ENCODE results near the gene B3GALT4.
A peak's percentile ranks its signal among the peaks of the same experiment; 100 is the strongest.

B3GALT4 gene

GRCh38 chr6:33296797-33297405 is 20.0 kb downstream of the B3GALT4 start:
- no peak overlapping the region for H3K4me3 ChIP-seq (ENCODE audit: low read length)
- peak overlapping the region; percentile 56 for H3K9ac ChIP-seq (ENCODE audit: low read length)
- WGBS (ENCODE audit: extremely low coverage, insufficient coverage, low lambda C conversion rate) = no CpG with 5 or more reads among the region's 12 CpGs
- no peaks in the 10 kb centered on the region for H3K27me3 ChIP-seq (ENCODE audit: insufficient read depth, low read length, poor library complexity)
- H2BK15ac ChIP-seq (replicated peaks; ENCODE audit: low read depth) = no peak overlapping the region
- H3K79me2 ChIP-seq (ENCODE audit: control insufficient read depth, insufficient read depth, low read length) = peaks cover 11% of the 10 kb centered on the region
- no peak for DNase-seq
- H3K18ac ChIP-seq (ENCODE audit: low read length) = peak overlapping the region; percentile 65
- H3K23ac ChIP-seq (ENCODE audit: low read length) = no peak overlapping the region
- no peaks in the 10 kb centered on the region for H3K4me1 ChIP-seq (ENCODE audit: control insufficient read depth, low read depth, low read length)
- peak overlapping the region; percentile 46 for H2AK5ac ChIP-seq (ENCODE audit: low read length)
- H3K4ac ChIP-seq (ENCODE audit: low read depth, low read length) = peak overlapping the region; percentile 65
- H3K56ac ChIP-seq (ENCODE audit: low read length) = peak overlapping the region; percentile 93
- peak overlapping the region; percentile 81 for H4K8ac ChIP-seq (ENCODE audit: low read depth, low read length)
- no peak overlapping the region for H2BK120ac ChIP-seq (ENCODE audit: low read depth, low read length)
- peak overlapping the region; percentile 95 for H3K4me2 ChIP-seq (ENCODE audit: low read length)
- H4K5ac ChIP-seq (ENCODE audit: low read length) = no peak overlapping the region
- peaks cover under 1% of the 10 kb centered on the region for H3K36me3 ChIP-seq (ENCODE audit: control insufficient read depth, insufficient read depth, low read length)
- H3K79me1 ChIP-seq (ENCODE audit: low read length) = peaks cover 8% of the 10 kb centered on the region
- peak overlapping the region; percentile 60 for H3K27ac ChIP-seq (ENCODE audit: low read depth, low read length)
- no peak overlapping the region for H2BK5ac ChIP-seq (ENCODE audit: low read length)

GRCh38 chr6:33297406-33297955 is 20.6 kb downstream of the B3GALT4 start:
- H3K4me3 ChIP-seq (ENCODE audit: low read length) = peak overlapping the region; percentile 70
- no peak overlapping the region for H2BK120ac ChIP-seq (ENCODE audit: low read depth, low read length)
- WGBS (ENCODE audit: extremely low coverage, insufficient coverage, low lambda C conversion rate) = no CpG with 5 or more reads among the region's 16 CpGs
- H3K18ac ChIP-seq (ENCODE audit: low read length) = peak overlapping the region; percentile 65
- H4K8ac ChIP-seq (ENCODE audit: low read depth, low read length) = peak overlapping the region; percentile 81
- H3K27ac ChIP-seq (ENCODE audit: low read depth, low read length) = peak overlapping the region; percentile 60
- no peak overlapping the region for H3K23ac ChIP-seq (ENCODE audit: low read length)
- H3K9ac ChIP-seq (ENCODE audit: low read length) = peak overlapping the region; percentile 56
- DNase-seq = peak; percentile 87
- no peak overlapping the region for H4K5ac ChIP-seq (ENCODE audit: low read length)
- H2BK5ac ChIP-seq (ENCODE audit: low read length) = no peak overlapping the region
- no peaks in the 10 kb centered on the region for H3K4me1 ChIP-seq (ENCODE audit: control insufficient read depth, low read depth, low read length)
- H3K27me3 ChIP-seq (ENCODE audit: insufficient read depth, low read length, poor library complexity) = no peaks in the 10 kb centered on the region
- peak overlapping the region; percentile 95 for H3K4me2 ChIP-seq (ENCODE audit: low read length)
- H3K36me3 ChIP-seq (ENCODE audit: control insufficient read depth, insufficient read depth, low read length) = no peaks in the 10 kb centered on the region
- H2AK5ac ChIP-seq (ENCODE audit: low read length) = no peak overlapping the region
- H3K4ac ChIP-seq (ENCODE audit: low read depth, low read length) = peak overlapping the region; percentile 65
- no peak overlapping the region for H2BK15ac ChIP-seq (replicated peaks; ENCODE audit: low read depth)
- H3K56ac ChIP-seq (ENCODE audit: low read length) = peak overlapping the region; percentile 93
- H3K79me2 ChIP-seq (ENCODE audit: control insufficient read depth, insufficient read depth, low read length) = peaks cover 11% of the 10 kb centered on the region
- peaks cover 8% of the 10 kb centered on the region for H3K79me1 ChIP-seq (ENCODE audit: low read length)

GRCh38 chr6:33297956-33298772 is 21.2 kb downstream of the B3GALT4 start:
- DNase-seq = peak; percentile 97
- H3K9ac ChIP-seq (ENCODE audit: low read length) = peak overlapping the region; percentile 100
- no peaks in the 10 kb centered on the region for H3K4me1 ChIP-seq (ENCODE audit: control insufficient read depth, low read depth, low read length)
- no peaks in the 10 kb centered on the region for H3K27me3 ChIP-seq (ENCODE audit: insufficient read depth, low read length, poor library complexity)
- no peak overlapping the region for H2BK120ac ChIP-seq (ENCODE audit: low read depth, low read length)
- no peaks in the 10 kb centered on the region for H3K36me3 ChIP-seq (ENCODE audit: control insufficient read depth, insufficient read depth, low read length)
- WGBS (ENCODE audit: extremely low coverage, insufficient coverage, low lambda C conversion rate) = no CpG with 5 or more reads among the region's 42 CpGs
- H2AK5ac ChIP-seq (ENCODE audit: low read length) = no peak overlapping the region
- no peak overlapping the region for H3K23ac ChIP-seq (ENCODE audit: low read length)
- no peak overlapping the region for H2BK15ac ChIP-seq (replicated peaks; ENCODE audit: low read depth)
- peak overlapping the region; percentile 31 for H3K27ac ChIP-seq (ENCODE audit: low read depth, low read length)
- no peak overlapping the region for H4K5ac ChIP-seq (ENCODE audit: low read length)
- no peak overlapping the region for H2BK5ac ChIP-seq (ENCODE audit: low read length)
- peak overlapping the region; percentile 93 for H3K56ac ChIP-seq (ENCODE audit: low read length)
- H3K4me3 ChIP-seq (ENCODE audit: low read length) = peak overlapping the region; percentile 83
- peak overlapping the region; percentile 82 for H3K18ac ChIP-seq (ENCODE audit: low read length)
- H3K79me2 ChIP-seq (ENCODE audit: control insufficient read depth, insufficient read depth, low read length) = peaks cover 11% of the 10 kb centered on the region
- H3K4ac ChIP-seq (ENCODE audit: low read depth, low read length) = peak overlapping the region; percentile 48
- H3K79me1 ChIP-seq (ENCODE audit: low read length) = peaks cover 8% of the 10 kb centered on the region
- peak overlapping the region; percentile 66 for H4K8ac ChIP-seq (ENCODE audit: low read depth, low read length)
- H3K4me2 ChIP-seq (ENCODE audit: low read length) = peak overlapping the region; percentile 95

- Histone ChIP-seq H3K27me3 (ENCODE audit: insufficient read depth, low read length, poor library complexity) (no peaks in the 10 kb centered on the region), H3K56ac (ENCODE audit: low read length) (peak within 1 kb of the TSS; percentile 100), H3K4me2 (ENCODE audit: low read length) (peak within 1 kb of the TSS; percentile 98), H4K8ac (ENCODE audit: low read depth, low read length) (peak within 1 kb of the TSS; percentile 66), H3K36me3 (ENCODE audit: control insufficient read depth, insufficient read depth, low read length) (no peaks in the 10 kb centered on the region), H3K9ac (ENCODE audit: low read length) (peak within 1 kb of the TSS; percentile 100), H3K4me1 (ENCODE audit: control insufficient read depth, low read depth, low read length) (no peaks in the 10 kb centered on the region), H3K23ac (ENCODE audit: low read length) (peak within 1 kb of the TSS; percentile 80), H2BK15ac (replicated peaks; ENCODE audit: low read depth) (no peak within 1 kb of the TSS), H3K79me2 (ENCODE audit: control insufficient read depth, insufficient read depth, low read length) (peaks cover 11% of the 10 kb centered on the region), H3K79me1 (ENCODE audit: low read length) (peaks cover 8% of the 10 kb centered on the region), H2BK120ac (ENCODE audit: low read depth, low read length) (no peak within 1 kb of the TSS), H3K4me3 (ENCODE audit: low read length) (peak within 1 kb of the TSS; percentile 100), H2BK5ac (ENCODE audit: low read length) (peak within 1 kb of the TSS; percentile 97), H3K27ac (ENCODE audit: low read depth, low read length) (peak within 1 kb of the TSS; percentile 99), H4K5ac (ENCODE audit: low read length) (no peak within 1 kb of the TSS), H3K18ac (ENCODE audit: low read length) (peak within 1 kb of the TSS; percentile 82), H3K4ac (ENCODE audit: low read depth, low read length) (peak within 1 kb of the TSS; percentile 48), H2AK5ac (ENCODE audit: low read length) (peak within 1 kb of the TSS; percentile 93)
- DNase-seq = no peak
- WGBS (ENCODE audit: extremely low coverage, insufficient coverage, low lambda C conversion rate) = no CpG with 5 or more reads among the region's 34 CpGs
These were observed 21.9 kb downstream of the B3GALT4 start, which contains the start of gene RGL2 for GRCh38 chr6:33298773-33299236. TSS of gene RGL2 (minus strand) at chr6:33298942. CDS start at chr6:33298610, 332 bp downstream.

- Histone ChIP-seq H3K4ac (ENCODE audit: low read depth, low read length) (peak overlapping the region; percentile 41), H2BK5ac (ENCODE audit: low read length) (peak overlapping the region; percentile 97), H2BK15ac (replicated peaks; ENCODE audit: low read depth) (no peak overlapping the region), H3K9ac (ENCODE audit: low read length) (peak overlapping the region; percentile 100), H3K4me1 (ENCODE audit: control insufficient read depth, low read depth, low read length) (no peaks in the 10 kb centered on the region), H3K79me2 (ENCODE audit: control insufficient read depth, insufficient read depth, low read length) (peaks cover 11% of the 10 kb centered on the region), H3K27ac (ENCODE audit: low read depth, low read length) (peak overlapping the region; percentile 99), H3K4me2 (ENCODE audit: low read length) (peak overlapping the region; percentile 98), H2AK5ac (ENCODE audit: low read length) (peak overlapping the region; percentile 93), H4K8ac (ENCODE audit: low read depth, low read length) (peak overlapping the region; percentile 57), H2BK120ac (ENCODE audit: low read depth, low read length) (no peak overlapping the region), H3K79me1 (ENCODE audit: low read length) (peaks cover 8% of the 10 kb centered on the region), H3K27me3 (ENCODE audit: insufficient read depth, low read length, poor library complexity) (no peaks in the 10 kb centered on the region), H3K4me3 (ENCODE audit: low read length) (peak overlapping the region; percentile 100), H4K5ac (ENCODE audit: low read length) (no peak overlapping the region), H3K18ac (ENCODE audit: low read length) (peak overlapping the region; percentile 82), H3K56ac (ENCODE audit: low read length) (peak overlapping the region; percentile 100), H3K23ac (ENCODE audit: low read length) (peak overlapping the region; percentile 80), H3K36me3 (ENCODE audit: control insufficient read depth, insufficient read depth, low read length) (no peaks in the 10 kb centered on the region)
- DNase-seq = peak; percentile 95
- WGBS (ENCODE audit: extremely low coverage, insufficient coverage, low lambda C conversion rate) = no CpG with 5 or more reads among the region's 54 CpGs
These were observed 22.5 kb downstream of the B3GALT4 start for GRCh38 chr6:33299237-33299944.

Data from mesendoderm (in vitro differentiated cells).